Mucosa of stomach (tissue), 1 donor: ENCODE data around the gene CALD1.

Experiments used
- H3K27me3 ChIP-seq: one replicate; pipeline ENCODE4 v1.7.0; 2013; ENCODE audit warnings: mild to moderate bottlenecking, low read length; ENCODE audit not compliant: control insufficient read depth, insufficient read depth
- H3K36me3 ChIP-seq: one replicate; pipeline ENCODE4 v1.7.0; 2013; ENCODE audit warnings: low read length; ENCODE audit not compliant: control insufficient read depth, insufficient read depth
- H3K4me1 ChIP-seq: one replicate; pipeline ENCODE4 v1.7.0; 2013; ENCODE audit warnings: mild to moderate bottlenecking, low read length; ENCODE audit not compliant: control insufficient read depth, insufficient read depth
- H3K4me3 ChIP-seq: one replicate; pipeline ENCODE4 v1.7.0; 2013; ENCODE audit warnings: low read length
- H3K9ac ChIP-seq: one replicate; pipeline ENCODE4 v1.7.0; 2013; ENCODE audit warnings: mild to moderate bottlenecking, low read length, moderate library complexity
- H3K9me3 ChIP-seq: one replicate; pipeline ENCODE4 v1.7.0; 2013; ENCODE audit warnings: mild to moderate bottlenecking, low read length, moderate library complexity; ENCODE audit not compliant: control insufficient read depth
- donor health status: Pancreatic carcinoma.

The CALD1 gene

DNA sequence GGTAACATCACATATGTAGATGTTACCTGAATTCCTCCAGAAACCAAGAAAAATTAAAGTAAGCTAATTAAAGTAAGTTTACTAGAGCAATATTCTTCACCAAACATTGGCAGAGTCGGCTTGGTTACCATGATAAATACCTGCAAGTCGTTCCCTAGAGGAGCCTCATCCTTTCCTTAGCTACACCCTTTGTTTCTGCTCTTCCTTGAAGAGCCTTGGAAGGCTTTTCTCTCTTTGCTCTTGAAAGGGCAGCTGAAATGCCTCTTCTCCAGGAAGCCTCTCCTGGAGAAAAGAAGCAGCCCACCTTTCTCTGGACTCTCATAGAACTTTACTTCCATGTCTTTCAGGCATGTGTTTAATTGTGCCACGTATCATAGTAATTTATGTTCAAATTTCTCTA lies 34.9 kb upstream of the CALD1 start:
- Histone ChIP-seq H3K9me3 (no peaks in the 10 kb centered on the region), H3K4me1 (no peaks in the 10 kb centered on the region), H3K27me3 (no peaks in the 10 kb centered on the region), H3K36me3 (no peaks in the 10 kb centered on the region), H3K4me3 (no peak overlapping the region), H3K9ac (no peak overlapping the region)

DNA sequence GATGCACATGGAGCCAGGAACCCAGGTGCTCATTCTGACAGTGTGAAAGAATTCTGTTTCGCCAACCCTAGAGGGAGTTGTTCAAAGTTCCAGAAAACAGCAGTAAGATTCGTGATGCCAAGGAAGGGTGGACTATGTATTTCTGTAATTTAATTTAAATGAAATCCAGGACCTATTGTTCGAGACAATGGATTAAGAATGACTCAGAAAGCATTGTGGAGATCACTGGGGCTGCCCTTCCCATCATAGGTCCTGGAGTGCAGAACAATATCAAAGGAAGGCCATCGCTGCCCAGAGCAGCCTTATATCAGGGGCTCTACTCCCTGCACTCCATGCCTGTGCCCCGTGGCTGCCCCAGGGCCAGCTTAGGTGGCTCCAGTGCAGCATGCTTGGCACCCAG lies 32.1 kb upstream of the CALD1 start:
- Histone ChIP-seq H3K4me1 (no peaks in the 10 kb centered on the region), H3K9ac (no peak overlapping the region), H3K36me3 (no peaks in the 10 kb centered on the region), H3K4me3 (no peak overlapping the region), H3K27me3 (no peaks in the 10 kb centered on the region), H3K9me3 (no peaks in the 10 kb centered on the region)

DNA sequence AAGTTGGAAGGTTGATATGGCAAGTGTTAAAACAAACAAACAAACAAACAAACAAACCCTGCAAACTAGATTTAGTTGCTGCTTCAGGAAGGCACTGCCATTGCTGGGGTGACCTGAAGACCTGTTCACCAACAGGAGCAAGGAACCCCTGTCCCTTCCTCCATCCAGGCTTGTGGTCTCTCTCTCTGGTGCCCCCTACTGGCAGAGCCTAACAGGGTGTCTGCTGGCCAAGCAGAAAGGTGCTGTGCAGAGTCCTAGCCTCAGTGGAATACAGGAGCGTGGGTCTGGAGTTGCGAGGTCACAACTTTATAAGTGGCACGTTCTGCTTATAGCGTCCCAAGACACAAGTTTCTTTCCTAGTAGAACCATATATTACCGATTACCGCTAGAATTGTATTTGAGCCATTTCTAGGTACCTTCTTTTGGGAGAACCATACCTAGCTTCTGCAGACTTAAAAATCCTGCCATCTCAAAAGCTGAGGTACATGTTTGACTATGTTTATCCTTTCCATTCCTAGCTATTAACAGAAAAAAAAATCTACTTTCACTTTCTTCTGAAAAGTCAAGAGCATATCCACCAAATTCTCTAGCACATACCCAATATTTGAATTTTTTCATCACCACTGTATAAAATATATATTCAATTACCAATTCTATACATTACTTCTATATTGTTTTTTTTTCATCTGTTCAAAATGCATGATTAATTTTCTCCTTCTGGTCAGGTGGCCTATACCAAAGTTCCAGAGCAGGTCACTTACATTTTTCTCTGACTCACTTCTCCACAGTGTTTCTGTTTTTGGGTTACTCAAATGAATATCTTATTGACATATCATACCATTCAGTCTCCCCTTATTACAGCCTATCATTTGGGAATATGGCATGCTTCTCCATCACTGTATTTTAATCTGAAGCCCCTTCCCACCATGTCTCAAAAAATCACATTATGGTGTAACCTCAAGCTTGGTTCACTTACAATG lies 29.1 kb upstream of the CALD1 start:
- Histone ChIP-seq H3K27me3 (no peaks in the 10 kb centered on the region), H3K9me3 (no peaks in the 10 kb centered on the region), H3K4me3 (no peak overlapping the region), H3K9ac (no peak overlapping the region), H3K4me1 (no peaks in the 10 kb centered on the region), H3K36me3 (no peaks in the 10 kb centered on the region)

DNA sequence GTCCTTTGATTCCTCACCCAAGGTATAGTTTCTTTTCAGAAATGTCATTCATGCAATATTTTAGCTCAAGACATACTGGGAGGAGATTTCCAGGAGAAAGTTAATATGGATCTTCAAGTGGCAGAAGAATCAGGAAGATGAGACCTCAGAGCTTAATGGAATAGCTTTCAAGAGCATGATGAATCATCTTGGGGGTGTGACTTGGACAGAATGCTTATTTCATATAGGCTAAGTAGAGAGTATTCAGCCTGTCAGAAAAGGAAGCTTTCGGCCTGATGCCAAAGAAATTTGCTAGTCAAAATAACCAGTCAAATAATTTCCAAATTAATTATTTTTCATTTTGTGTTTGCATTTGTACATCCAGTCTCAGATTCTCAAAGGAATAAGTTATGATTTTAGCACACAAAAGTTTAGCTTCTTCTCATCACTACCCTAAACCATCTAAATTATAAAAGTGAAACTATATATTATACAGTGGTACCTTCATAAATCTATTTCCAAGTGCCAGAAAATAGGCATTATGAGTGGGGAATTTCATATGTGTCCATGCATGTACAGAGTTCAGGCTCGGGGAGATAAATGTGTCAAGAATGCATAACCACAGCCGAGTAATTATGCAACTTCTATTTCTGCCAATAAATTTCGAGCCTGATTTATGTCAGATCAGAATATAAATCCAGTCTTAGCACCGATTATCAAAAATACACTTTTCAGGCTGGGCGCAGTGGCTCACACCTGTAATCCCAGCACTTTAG lies 27.3 kb upstream of the CALD1 start:
- no peaks in the 10 kb centered on the region for H3K36me3 ChIP-seq
- H3K9ac ChIP-seq, result no peak overlapping the region
- H3K27me3 ChIP-seq, result no peaks in the 10 kb centered on the region
- no peaks in the 10 kb centered on the region for H3K9me3 ChIP-seq
- H3K4me3 ChIP-seq, result no peak overlapping the region
- no peaks in the 10 kb centered on the region for H3K4me1 ChIP-seq

DNA sequence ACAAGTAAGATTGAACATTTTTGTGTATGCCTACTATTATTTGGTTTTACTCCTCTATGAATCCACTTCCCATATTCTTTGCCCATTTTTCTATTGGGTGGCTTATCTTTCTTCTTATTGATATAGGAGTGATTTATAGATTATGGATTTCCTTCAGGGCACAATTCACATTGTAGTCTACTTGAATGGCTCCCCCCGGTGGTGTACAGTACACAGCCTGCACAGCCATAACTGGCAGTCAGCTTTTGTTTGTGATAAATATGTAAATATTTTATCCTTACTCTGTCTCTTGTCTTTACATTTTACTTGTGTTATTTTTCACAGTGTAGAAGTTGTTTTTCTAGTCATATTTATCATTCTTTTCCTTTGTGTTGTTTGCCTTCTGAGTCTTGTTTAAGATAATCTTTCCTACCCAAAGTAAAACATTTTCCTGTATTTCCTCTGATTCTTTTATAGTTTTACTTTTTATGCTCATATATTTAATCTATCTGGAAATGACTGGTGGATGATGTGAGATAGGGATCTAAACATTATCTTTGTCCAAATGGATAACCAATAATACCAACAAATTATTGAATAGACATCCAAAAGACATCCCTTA lies 23.9 kb upstream of the CALD1 start:
- Histone ChIP-seq H3K4me3 (no peak overlapping the region), H3K9me3 (no peaks in the 10 kb centered on the region), H3K4me1 (no peaks in the 10 kb centered on the region), H3K9ac (no peak overlapping the region), H3K36me3 (no peaks in the 10 kb centered on the region), H3K27me3 (no peaks in the 10 kb centered on the region)

DNA sequence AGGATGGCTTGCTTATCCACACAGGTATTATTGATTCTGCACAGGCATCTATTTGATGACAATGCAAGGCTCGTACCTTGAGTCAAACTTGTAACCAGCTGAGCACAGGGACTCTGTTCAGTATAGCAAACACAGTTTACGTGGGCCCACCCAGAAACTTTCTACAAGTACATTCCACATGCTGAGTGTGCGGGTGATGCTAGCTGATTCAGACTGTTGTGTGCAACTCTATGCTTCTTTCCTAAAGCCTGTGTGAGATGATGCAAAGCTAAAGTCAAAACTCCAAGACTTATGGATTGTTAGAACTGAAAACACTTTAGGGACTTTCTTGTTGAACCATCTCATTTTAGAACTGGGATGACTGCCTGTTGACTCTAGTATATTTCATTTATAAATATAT lies 21.5 kb upstream of the CALD1 start:
- Histone ChIP-seq H3K4me3 (no peak overlapping the region), H3K27me3 (no peaks in the 10 kb centered on the region)

DNA sequence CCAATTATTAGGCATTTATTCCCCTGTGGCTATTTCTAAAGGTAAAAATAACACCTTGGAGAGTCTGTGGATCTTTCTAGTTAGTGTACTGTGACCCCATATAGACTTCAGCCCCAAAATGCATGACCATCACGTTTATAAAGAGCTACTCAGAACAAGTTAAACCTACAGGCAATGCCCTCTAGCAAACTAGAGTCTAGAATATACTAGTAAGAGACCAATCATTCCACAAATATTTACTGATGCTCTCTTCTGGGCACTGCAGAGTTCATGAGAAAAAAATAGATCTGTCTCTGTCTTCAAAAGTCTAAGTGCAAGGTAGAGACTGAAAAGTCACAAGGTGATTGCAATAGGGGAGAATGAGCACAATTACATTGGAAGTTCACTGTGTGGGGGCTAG lies 20.5 kb upstream of the CALD1 start:
- H3K9me3 ChIP-seq, result no peaks in the 10 kb centered on the region
- no peak overlapping the region for H3K4me3 ChIP-seq
- no peak overlapping the region for H3K9ac ChIP-seq
- no peaks in the 10 kb centered on the region for H3K4me1 ChIP-seq
- no peaks in the 10 kb centered on the region for H3K27me3 ChIP-seq
- H3K36me3 ChIP-seq, result no peaks in the 10 kb centered on the region

More for the DNA sequence above, 21.5 kb upstream of the CALD1 start:
- Histone ChIP-seq H3K9me3 (no peaks in the 10 kb centered on the region), H3K4me1 (no peaks in the 10 kb centered on the region), H3K36me3 (no peaks in the 10 kb centered on the region), H3K9ac (no peak overlapping the region)

DNA sequence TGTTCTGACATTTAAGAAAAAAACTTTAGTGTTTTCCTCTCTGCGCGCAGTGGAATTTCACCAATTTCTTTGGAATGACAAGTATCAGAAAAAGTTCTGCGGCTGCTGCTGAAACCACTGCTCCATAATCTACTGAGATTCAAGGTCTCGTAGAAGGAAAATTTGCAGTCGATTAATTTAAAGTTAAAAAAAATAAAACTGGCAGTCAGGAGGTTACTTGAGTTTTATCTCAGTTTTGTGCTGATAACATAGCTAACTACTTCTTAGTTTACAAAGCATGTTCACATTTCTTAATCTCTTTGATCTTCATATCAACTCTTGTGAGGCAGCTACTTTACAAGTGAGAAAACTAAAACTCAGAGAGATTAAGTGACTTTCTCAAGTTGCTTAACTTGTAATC lies 18.2 kb upstream of the CALD1 start:
- Histone ChIP-seq H3K9me3 (no peaks in the 10 kb centered on the region), H3K36me3 (no peaks in the 10 kb centered on the region), H3K27me3 (no peaks in the 10 kb centered on the region), H3K9ac (no peak overlapping the region), H3K4me1 (no peaks in the 10 kb centered on the region), H3K4me3 (no peak overlapping the region)

DNA sequence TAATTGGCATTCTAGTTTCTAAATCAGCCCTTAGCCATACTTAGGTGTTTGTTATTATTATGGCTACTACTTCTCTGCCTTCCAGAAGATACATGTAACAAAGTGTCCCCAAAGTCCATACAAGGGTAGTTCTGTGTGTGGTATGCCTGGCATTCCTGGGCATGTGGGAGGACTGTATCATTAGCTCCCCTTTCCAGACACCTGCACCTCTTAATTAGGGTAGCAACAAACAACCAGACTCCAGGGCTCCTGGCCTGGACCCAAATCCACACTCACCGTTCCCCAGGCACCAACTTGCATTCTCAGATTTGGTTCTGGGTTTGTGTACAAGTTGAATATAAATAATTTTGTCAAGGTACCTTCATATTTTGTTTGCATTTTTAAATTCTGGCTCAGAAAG lies 15.5 kb upstream of the CALD1 start:
- Histone ChIP-seq H3K4me3 (no peak overlapping the region), H3K9ac (no peak overlapping the region), H3K27me3 (no peaks in the 10 kb centered on the region), H3K9me3 (no peaks in the 10 kb centered on the region), H3K4me1 (no peaks in the 10 kb centered on the region), H3K36me3 (no peaks in the 10 kb centered on the region)

DNA sequence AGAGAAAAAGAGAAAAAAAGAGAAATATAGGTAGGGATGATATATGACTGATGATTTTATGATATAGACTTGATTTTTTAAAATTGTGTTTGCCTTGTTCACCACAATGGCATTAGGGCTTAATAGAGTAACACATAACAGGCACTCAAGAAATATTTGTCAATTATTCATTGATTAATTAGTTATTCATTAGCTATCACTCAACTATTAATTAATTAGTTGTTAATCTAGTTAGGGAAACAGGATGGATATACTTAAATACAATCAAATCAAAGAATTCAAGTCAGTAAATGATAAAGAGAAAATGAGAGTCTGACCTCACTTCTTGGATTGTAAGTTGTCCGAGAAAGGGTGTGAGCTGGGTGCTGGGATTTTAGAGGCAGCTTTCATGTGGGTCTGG lies 15.1 kb upstream of the CALD1 start:
- Histone ChIP-seq H3K27me3 (no peaks in the 10 kb centered on the region), H3K9me3 (no peaks in the 10 kb centered on the region), H3K36me3 (no peaks in the 10 kb centered on the region), H3K9ac (no peak overlapping the region), H3K4me3 (no peak overlapping the region), H3K4me1 (no peaks in the 10 kb centered on the region)

DNA sequence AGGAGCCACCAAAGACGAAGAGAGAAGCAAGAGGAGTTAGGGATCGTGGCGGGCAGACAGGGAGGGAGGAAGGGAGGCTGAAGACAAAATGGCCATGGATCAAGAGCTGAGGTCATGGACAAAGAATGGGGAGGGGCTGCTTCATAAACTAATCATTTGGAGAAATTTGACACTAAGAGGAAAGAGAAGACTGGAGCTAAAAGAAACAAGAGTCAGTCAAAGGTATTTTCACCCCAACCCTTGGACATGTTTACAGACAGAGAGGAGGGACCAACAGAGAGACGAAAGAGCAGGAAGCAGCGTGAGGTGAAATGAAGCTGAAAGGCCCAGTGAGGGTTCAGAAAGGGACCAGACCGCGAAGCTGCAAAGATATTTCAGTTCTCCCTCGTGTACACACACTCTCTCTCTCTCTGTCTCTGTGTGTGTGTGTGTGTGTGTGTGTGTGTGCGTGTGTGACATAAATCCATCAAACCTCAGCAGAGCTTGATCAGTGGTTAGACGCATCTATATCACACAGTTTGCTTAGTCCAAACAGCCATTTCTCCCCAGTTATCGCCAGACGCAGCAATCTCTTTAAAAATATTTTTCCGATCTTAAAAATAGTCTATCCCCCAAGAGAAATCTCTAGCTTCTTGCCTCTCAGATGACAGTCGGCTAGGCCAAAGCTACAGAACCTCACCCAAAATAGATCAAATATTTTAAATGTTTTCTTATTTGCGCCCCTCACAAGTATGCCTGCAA lies 12.5 kb upstream of the CALD1 start:
- H3K9me3 ChIP-seq, result no peaks in the 10 kb centered on the region
- no peaks in the 10 kb centered on the region for H3K4me1 ChIP-seq
- no peak overlapping the region for H3K4me3 ChIP-seq
- no peak overlapping the region for H3K9ac ChIP-seq
- H3K27me3 ChIP-seq, result no peaks in the 10 kb centered on the region
- no peaks in the 10 kb centered on the region for H3K36me3 ChIP-seq
